ENCODE results near the gene THSD7A. TPM values are rescaled to one million over a fixed set of nuclear protein-coding genes. Genes with fewer than 3 reads are reported as not detected.

THSD7A gene
- total RNA-seq, 1 donor from 2014 or later, result 0.28 TPM

DNA sequence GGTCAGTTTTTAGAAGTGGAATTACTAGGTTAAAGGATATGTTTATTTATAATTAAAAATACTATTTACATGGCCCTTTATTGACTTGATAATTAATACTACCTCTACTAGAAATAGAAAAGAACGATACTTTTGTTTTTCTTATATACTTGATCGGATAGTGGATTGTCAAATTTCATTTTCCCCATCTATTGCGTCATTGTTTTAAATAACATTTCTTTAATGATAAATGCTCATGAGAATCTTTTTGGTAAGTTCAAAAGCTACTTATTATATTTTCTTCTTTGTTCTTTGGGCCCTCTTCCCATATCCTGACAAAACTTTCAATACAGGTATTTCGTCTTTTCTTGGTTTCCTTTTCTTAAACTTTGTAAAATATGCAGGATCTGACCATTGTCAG is 465.9 kb downstream of the THSD7A start:
- Histone ChIP-seq H3K4me3 (no peak overlapping the region), H3K9ac (no peak overlapping the region), H3K4me2 (no peak overlapping the region), H3F3A (ENCODE audit: low read depth) (no peaks in the 10 kb centered on the region), H3K9me3 (ENCODE audit: low read depth) (no peaks in the 10 kb centered on the region), H3K79me2 (ENCODE audit: low read depth) (no peaks in the 10 kb centered on the region), H3K4me1 (no peaks in the 10 kb centered on the region), H4K20me1 (ENCODE audit: low read depth) (no peaks in the 10 kb centered on the region), H2AFZ (replicated peaks) (no peak overlapping the region), H3K36me3 (no peaks in the 10 kb centered on the region), H3K27me3 (no peaks in the 10 kb centered on the region), H3K27ac (no peak overlapping the region)
- Mint-ChIP-seq H3K4me1 (no peaks in the 10 kb centered on the region), H3K9me3 (no peaks in the 10 kb centered on the region), H3K27ac (no peak overlapping the region), H3K27me3 (ENCODE audit: insufficient read depth, low read depth) (no peaks in the 10 kb centered on the region), H3K4me3 (no peak overlapping the region), H3K36me3 (no peaks in the 10 kb centered on the region)
- TF ChIP-seq, protein P1, sequence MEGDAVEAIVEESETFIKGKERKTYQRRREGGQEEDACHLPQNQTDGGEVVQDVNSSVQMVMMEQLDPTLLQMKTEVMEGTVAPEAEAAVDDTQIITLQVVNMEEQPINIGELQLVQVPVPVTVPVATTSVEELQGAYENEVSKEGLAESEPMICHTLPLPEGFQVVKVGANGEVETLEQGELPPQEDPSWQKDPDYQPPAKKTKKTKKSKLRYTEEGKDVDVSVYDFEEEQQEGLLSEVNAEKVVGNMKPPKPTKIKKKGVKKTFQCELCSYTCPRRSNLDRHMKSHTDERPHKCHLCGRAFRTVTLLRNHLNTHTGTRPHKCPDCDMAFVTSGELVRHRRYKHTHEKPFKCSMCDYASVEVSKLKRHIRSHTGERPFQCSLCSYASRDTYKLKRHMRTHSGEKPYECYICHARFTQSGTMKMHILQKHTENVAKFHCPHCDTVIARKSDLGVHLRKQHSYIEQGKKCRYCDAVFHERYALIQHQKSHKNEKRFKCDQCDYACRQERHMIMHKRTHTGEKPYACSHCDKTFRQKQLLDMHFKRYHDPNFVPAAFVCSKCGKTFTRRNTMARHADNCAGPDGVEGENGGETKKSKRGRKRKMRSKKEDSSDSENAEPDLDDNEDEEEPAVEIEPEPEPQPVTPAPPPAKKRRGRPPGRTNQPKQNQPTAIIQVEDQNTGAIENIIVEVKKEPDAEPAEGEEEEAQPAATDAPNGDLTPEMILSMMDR (IDR thresholded peaks at IDR 0.05), result no peak
- TF ChIP-seq EZH2 (IDR thresholded peaks at IDR 0.05) (no peak), EZH2phosphoT487 (IDR thresholded peaks at IDR 0.05) (no peak)
- DNase-seq (ENCODE audit: low spot score), result no peak

DNA sequence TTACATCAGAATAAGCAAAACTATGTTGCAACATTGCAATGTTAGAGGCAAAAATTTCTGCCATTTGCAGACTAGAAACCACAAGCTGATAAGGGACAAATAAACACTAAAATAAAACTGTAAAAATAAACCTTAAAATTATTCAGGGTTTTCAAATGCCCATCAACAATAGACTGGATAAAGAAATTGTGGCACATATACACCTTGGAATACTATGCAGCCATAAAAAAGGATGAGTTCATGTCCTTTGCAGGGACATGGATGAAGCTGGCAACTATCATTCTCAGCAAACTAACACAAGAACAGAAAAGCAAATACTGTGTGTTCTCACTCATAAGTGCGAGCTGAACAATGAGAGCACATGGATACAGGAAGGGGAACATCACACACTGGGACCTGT is 473.4 kb downstream of the THSD7A start:
- H3K79me2 ChIP-seq (ENCODE audit: low read depth), result no peaks in the 10 kb centered on the region
- H3K4me1 ChIP-seq, result no peaks in the 10 kb centered on the region
- H3F3A ChIP-seq (ENCODE audit: low read depth), result no peaks in the 10 kb centered on the region
- no peaks in the 10 kb centered on the region for H4K20me1 ChIP-seq (ENCODE audit: low read depth)
- H3K4me3 ChIP-seq, result no peak overlapping the region
- H3K27me3 ChIP-seq, result no peaks in the 10 kb centered on the region
- no peak overlapping the region for H2AFZ ChIP-seq (replicated peaks)
- no peak overlapping the region for H3K4me3 Mint-ChIP-seq
- H3K9ac ChIP-seq, result no peak overlapping the region
- no peak overlapping the region for H3K4me2 ChIP-seq
- H3K27ac Mint-ChIP-seq, result no peak overlapping the region
- no peaks in the 10 kb centered on the region for H3K36me3 Mint-ChIP-seq
- peaks cover 3% of the 10 kb centered on the region for H3K27me3 Mint-ChIP-seq (ENCODE audit: insufficient read depth, low read depth)
- DNase-seq (ENCODE audit: low spot score), result no peak
- no peak for TF ChIP-seq EZH2 (IDR thresholded peaks at IDR 0.05)
- no peak for TF ChIP-seq EZH2phosphoT487 (IDR thresholded peaks at IDR 0.05)
- TF ChIP-seq, protein P1 (IDR thresholded peaks at IDR 0.05), result no peak
- no peak overlapping the region for H3K27ac ChIP-seq
- H3K9me3 ChIP-seq (ENCODE audit: low read depth), result no peaks in the 10 kb centered on the region
- no peaks in the 10 kb centered on the region for H3K9me3 Mint-ChIP-seq
- H3K4me1 Mint-ChIP-seq, result no peaks in the 10 kb centered on the region
- no peaks in the 10 kb centered on the region for H3K36me3 ChIP-seq

DNA sequence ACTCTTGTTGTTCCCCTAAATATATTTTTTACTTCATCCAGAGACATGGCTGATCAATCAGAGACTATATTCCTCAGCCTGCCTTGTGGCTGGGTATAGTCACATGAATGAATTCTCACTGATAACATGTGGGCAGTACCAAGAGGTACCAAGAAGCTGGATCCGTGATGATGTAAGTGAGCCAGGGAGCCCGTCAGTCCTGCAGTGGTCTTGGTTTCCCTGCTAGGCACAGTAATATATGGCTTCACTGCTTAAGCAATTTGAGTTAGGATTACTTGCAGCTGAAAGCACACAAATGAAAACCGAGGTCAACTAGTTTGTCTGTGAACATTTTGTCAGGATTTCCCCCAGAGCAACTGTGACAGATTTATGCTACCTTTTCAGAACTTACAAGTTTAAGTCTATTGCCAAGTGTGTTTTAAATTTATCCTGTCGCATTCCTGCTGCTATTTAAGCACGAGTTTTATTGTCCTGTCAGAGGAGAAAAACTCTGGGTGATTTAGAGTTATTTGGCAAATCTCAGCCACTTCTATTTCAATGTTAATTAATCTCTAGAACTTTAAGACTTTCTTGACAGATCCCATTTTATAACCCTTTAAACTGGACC is 476.5 kb downstream of the THSD7A start:
- H2AFZ ChIP-seq (replicated peaks), result no peak overlapping the region
- no peaks in the 10 kb centered on the region for H4K20me1 ChIP-seq (ENCODE audit: low read depth)
- H3K4me1 Mint-ChIP-seq, result no peaks in the 10 kb centered on the region
- H3K27me3 ChIP-seq, result no peaks in the 10 kb centered on the region
- H3K36me3 ChIP-seq, result no peaks in the 10 kb centered on the region
- TF ChIP-seq EZH2 (IDR thresholded peaks at IDR 0.05) (no peak), EZH2phosphoT487 (IDR thresholded peaks at IDR 0.05) (no peak)
- TF ChIP-seq, protein P1 (IDR thresholded peaks at IDR 0.05), result no peak
- H3K27ac Mint-ChIP-seq, result no peak overlapping the region
- H3K36me3 Mint-ChIP-seq, result no peaks in the 10 kb centered on the region
- peaks cover 9% of the 10 kb centered on the region for H3K9me3 Mint-ChIP-seq
- H3K27ac ChIP-seq, result no peak overlapping the region
- H3K4me3 ChIP-seq, result no peak overlapping the region
- DNase-seq (ENCODE audit: low spot score), result no peak
- H3K4me3 Mint-ChIP-seq, result no peak overlapping the region
- no peak overlapping the region for H3K4me2 ChIP-seq
- no peaks in the 10 kb centered on the region for H3K79me2 ChIP-seq (ENCODE audit: low read depth)
- H3K9ac ChIP-seq, result no peak overlapping the region
- peaks cover 8% of the 10 kb centered on the region for H3K27me3 Mint-ChIP-seq (ENCODE audit: insufficient read depth, low read depth)
- no peaks in the 10 kb centered on the region for H3K4me1 ChIP-seq
- H3K9me3 ChIP-seq (ENCODE audit: low read depth), result no peaks in the 10 kb centered on the region
- no peaks in the 10 kb centered on the region for H3F3A ChIP-seq (ENCODE audit: low read depth)

Data from neural progenitor cell (in vitro differentiated cells).